Measurements from ENCODE around the gene OR2M5.

Gene OR2M5

DNA sequence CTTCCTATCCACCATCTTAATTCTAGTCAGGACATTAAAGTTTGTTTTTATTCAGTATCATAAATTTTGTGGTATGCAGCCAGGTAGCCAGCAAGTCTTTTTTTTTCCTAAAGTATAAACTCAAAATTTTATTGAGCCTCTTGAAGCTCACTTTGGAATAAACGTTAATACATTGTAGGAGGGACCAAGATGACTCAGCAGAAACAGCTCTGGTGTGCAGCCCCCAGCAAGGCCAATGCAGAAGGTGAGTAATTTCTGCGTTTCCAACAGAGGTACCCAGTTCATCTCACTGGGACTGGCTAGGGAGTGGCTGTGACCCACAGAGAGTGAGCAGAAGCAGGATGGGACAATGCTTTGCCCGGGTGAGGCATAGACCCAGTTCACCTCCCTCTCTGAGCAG is 42.4 kb downstream of the OR2M5 start:
- H3K79me2 ChIP-seq (ENCODE audit: low read length) = no peaks in the 10 kb centered on the region
- no peak overlapping the region for H3K9ac ChIP-seq (ENCODE audit: low read length)
- no peaks in the 10 kb centered on the region for H3K9me3 ChIP-seq (ENCODE audit: insufficient read depth, low read length)
- H3K4me2 ChIP-seq (ENCODE audit: low read length) = no peak overlapping the region
- H3K27me3 ChIP-seq (ENCODE audit: low read depth, low read length) = no peaks in the 10 kb centered on the region
- H2AFZ ChIP-seq (ENCODE audit: low read depth, low read length) = no peak overlapping the region
- H3K4me1 ChIP-seq (ENCODE audit: low read length) = no peaks in the 10 kb centered on the region
- H4K20me1 ChIP-seq (ENCODE audit: insufficient read depth, low read length) = no peaks in the 10 kb centered on the region
- H3K27ac ChIP-seq (ENCODE audit: low read length) = no peak overlapping the region
- H3K36me3 ChIP-seq (replicated peaks; ENCODE audit: low read depth, low read length) = no peaks in the 10 kb centered on the region
- no peak for TF ChIP-seq EZH2phosphoT487 (IDR thresholded peaks at IDR 0.05; ENCODE audit: low read depth)
- TF ChIP-seq, protein P1, sequence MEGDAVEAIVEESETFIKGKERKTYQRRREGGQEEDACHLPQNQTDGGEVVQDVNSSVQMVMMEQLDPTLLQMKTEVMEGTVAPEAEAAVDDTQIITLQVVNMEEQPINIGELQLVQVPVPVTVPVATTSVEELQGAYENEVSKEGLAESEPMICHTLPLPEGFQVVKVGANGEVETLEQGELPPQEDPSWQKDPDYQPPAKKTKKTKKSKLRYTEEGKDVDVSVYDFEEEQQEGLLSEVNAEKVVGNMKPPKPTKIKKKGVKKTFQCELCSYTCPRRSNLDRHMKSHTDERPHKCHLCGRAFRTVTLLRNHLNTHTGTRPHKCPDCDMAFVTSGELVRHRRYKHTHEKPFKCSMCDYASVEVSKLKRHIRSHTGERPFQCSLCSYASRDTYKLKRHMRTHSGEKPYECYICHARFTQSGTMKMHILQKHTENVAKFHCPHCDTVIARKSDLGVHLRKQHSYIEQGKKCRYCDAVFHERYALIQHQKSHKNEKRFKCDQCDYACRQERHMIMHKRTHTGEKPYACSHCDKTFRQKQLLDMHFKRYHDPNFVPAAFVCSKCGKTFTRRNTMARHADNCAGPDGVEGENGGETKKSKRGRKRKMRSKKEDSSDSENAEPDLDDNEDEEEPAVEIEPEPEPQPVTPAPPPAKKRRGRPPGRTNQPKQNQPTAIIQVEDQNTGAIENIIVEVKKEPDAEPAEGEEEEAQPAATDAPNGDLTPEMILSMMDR (IDR thresholded peaks at IDR 0.05; ENCODE audit: low read depth, low read length) = no peak
- H3K4me3 ChIP-seq (ENCODE audit: low read length) = no peak overlapping the region

DNA sequence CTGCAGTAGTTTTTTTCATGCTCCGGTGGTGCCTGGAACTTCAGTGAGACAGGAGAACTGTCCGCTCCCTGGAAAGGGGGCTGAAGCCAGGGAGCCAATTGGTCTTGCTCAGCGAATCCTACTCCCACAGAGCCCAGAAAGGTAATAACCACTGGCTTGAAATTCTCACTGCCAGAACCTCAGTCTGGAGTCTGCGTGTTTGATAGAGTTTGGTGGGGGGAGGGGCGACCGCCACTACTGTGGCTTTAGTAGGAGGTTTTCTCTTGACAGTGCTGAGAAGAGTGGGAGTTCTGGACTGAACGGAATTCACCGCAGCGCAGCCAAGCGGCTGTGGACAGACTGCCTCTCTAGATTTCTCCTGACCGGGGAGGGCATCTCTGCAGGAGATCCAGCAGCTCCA is 44.1 kb downstream of the OR2M5 start:
- Histone ChIP-seq H3K27me3 (ENCODE audit: low read depth, low read length) (no peaks in the 10 kb centered on the region), H4K20me1 (ENCODE audit: insufficient read depth, low read length) (no peaks in the 10 kb centered on the region), H3K9me3 (ENCODE audit: insufficient read depth, low read length) (no peaks in the 10 kb centered on the region), H3K4me1 (ENCODE audit: low read length) (no peaks in the 10 kb centered on the region), H3K4me2 (ENCODE audit: low read length) (no peak overlapping the region), H3K9ac (ENCODE audit: low read length) (no peak overlapping the region), H2AFZ (ENCODE audit: low read depth, low read length) (no peak overlapping the region), H3K79me2 (ENCODE audit: low read length) (no peaks in the 10 kb centered on the region), H3K36me3 (replicated peaks; ENCODE audit: low read depth, low read length) (no peaks in the 10 kb centered on the region), H3K27ac (ENCODE audit: low read length) (no peak overlapping the region), H3K4me3 (ENCODE audit: low read length) (no peak overlapping the region)
- TF ChIP-seq EZH2phosphoT487 (IDR thresholded peaks at IDR 0.05; ENCODE audit: low read depth) = no peak
- TF ChIP-seq, protein P1 (IDR thresholded peaks at IDR 0.05; ENCODE audit: low read depth, low read length) = no peak

DNA sequence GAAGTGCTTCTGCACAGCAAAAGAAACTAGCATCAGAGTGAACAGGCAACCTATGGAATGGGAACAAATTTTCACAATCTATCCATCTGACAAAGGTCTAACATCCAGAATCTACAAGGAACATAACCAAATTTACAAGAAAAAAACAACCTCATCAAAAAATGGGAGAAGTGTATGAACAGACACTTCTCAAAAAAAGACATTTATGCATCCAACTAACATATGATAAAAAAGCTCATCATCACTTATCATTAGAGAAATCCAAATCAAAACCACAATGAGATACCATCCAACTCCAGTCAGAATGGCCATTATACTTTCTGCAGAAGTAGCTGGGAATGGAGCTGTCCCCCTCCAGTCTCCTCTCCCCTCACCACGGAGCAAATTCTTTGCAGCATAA is 49.2 kb downstream of the OR2M5 start:
- H3K27ac ChIP-seq (ENCODE audit: low read length) = no peak overlapping the region
- TF ChIP-seq EZH2phosphoT487 (IDR thresholded peaks at IDR 0.05; ENCODE audit: low read depth) = no peak
- TF ChIP-seq, protein P1 (IDR thresholded peaks at IDR 0.05; ENCODE audit: low read depth, low read length) = no peak
- no peaks in the 10 kb centered on the region for H3K4me1 ChIP-seq (ENCODE audit: low read length)
- H2AFZ ChIP-seq (ENCODE audit: low read depth, low read length) = no peak overlapping the region
- no peaks in the 10 kb centered on the region for H4K20me1 ChIP-seq (ENCODE audit: insufficient read depth, low read length)
- no peaks in the 10 kb centered on the region for H3K9me3 ChIP-seq (ENCODE audit: insufficient read depth, low read length)
- no peaks in the 10 kb centered on the region for H3K27me3 ChIP-seq (ENCODE audit: low read depth, low read length)
- no peak overlapping the region for H3K9ac ChIP-seq (ENCODE audit: low read length)
- no peak overlapping the region for H3K4me2 ChIP-seq (ENCODE audit: low read length)
- no peaks in the 10 kb centered on the region for H3K79me2 ChIP-seq (ENCODE audit: low read length)
- no peaks in the 10 kb centered on the region for H3K36me3 ChIP-seq (replicated peaks; ENCODE audit: low read depth, low read length)
- no peak overlapping the region for H3K4me3 ChIP-seq (ENCODE audit: low read length)

Data from OCI-LY3 (cell line).